K562 (cell line): ENCODE measurements around the gene WDR88. TPM values are rescaled to one million over a fixed set of nuclear protein-coding genes. Genes with fewer than 3 reads are reported as not detected.

Experiments used
- HIVEP1 ChIP-seq: fragments of 250-450 bp; sonication (Bioruptor Pico); IDR thresholded peaks from 2 replicates; pipeline ENCODE4 v1.4.0; 2020; ENCODE audit warnings: mild to moderate bottlenecking
- MIER1 ChIP-seq: fragments of 450-650 bp; IDR thresholded peaks from 2 replicates; pipeline ENCODE4 v1.6.1; 2016; ENCODE audit warnings: antibody characterized with exemption, mild to moderate bottlenecking, low read depth
- NCOA1 ChIP-seq: fragments of 450-650 bp; IDR thresholded peaks from 2 replicates; pipeline ENCODE4 v1.6.1; 2016; ENCODE audit warnings: low read depth
- SMARCE1 ChIP-seq: fragments of 450-650 bp; IDR thresholded peaks from 2 replicates; pipeline ENCODE4 v1.7.1; 2016; ENCODE audit warnings: mild to moderate bottlenecking
- U2AF1 ChIP-seq: fragments of 200-400 bp; formaldehyde crosslinking; optimal IDR thresholded peaks from 2 replicates; pipeline ENCODE3; 2017; ENCODE audit warnings: mild to moderate bottlenecking, low read depth, low read length, moderate library complexity
- ZNF197 ChIP-seq: fragments of 200-800 bp; sonication (Bioruptor generic); IDR thresholded peaks from 2 replicates; pipeline ENCODE4 v1.6.1; 2016; ENCODE audit warnings: low read depth, missing genetic modification characterization, missing compliant biosample characterization
- ZNF696 ChIP-seq: fragments of 250-450 bp; sonication (Bioruptor Pico); conservative IDR thresholded peaks from 2 replicates; pipeline ENCODE4 v1.4.0; 2020; ENCODE audit warnings: mild to moderate bottlenecking, moderate library complexity
- ZNF778 ChIP-seq: fragments of 450-650 bp; formaldehyde crosslinking; IDR thresholded peaks from 2 replicates; pipeline ENCODE4 v1.4.0; 2020; ENCODE audit warnings: mild to moderate bottlenecking, moderate library complexity
- polyA plus RNA-seq, 8 experiments: library from polyadenylated mRNA; depleted of rRNA in 4 of 8; stranded (reverse) in 5 of 8; unstranded in 3 of 8; fragments of >200 nt; fragmentation: Nextera tagmentation in 2 of 8; fragmentation: Illumina TruSeq in 1 of 8; extraction: Ambion mirVana in 2 of 8; extraction: Trizol in 1 of 8; gene quantifications; 2 replicates each; pipeline versions ENCODE4 v1.2.1 to v1.2.3, GENCODE V29; 2011 to 2014; ENCODE audit warnings: inconsistent platforms in 1 of 8, missing spikeins in 1 of 8
- total RNA-seq, 7 experiments: library from RNA; depleted of rRNA in 6 of 7; stranded (reverse); fragments of >200 nt in 6 of 7; fragmentation: Illumina TruSeq in 2 of 7; extraction: Trizol in 2 of 7; gene quantifications; 2 replicates each; pipeline versions ENCODE4 v1.2.1 to v1.2.3, GENCODE V29; 2011 to 2021; ENCODE audit warnings: low replicate concordance in 1 of 7
- TF ChIP-seq, protein P1 (sequence below): fragments of 250-450 bp; sonication (Bioruptor Pico); IDR thresholded peaks from 2 replicates; pipeline ENCODE4 v1.4.0; 2020; ENCODE audit warnings: mild to moderate bottlenecking, moderate library complexity
- TF ChIP-seq, protein P2 (sequence below): fragments of 250-450 bp; sonication (Bioruptor Pico); IDR thresholded peaks from 2 replicates; pipeline ENCODE4 v1.9.0; 2021; ENCODE audit warnings: mild to moderate bottlenecking
- TF ChIP-seq, protein P3 (sequence below): fragments of 450-650 bp; conservative IDR thresholded peaks from 2 replicates; pipeline ENCODE4 v1.6.1; 2016; ENCODE audit warnings: missing genetic modification characterization, low read depth, mild to moderate bottlenecking, missing compliant biosample characterization, moderate library complexity
- TF ChIP-seq, protein P4 (sequence below): fragments of 450-650 bp; formaldehyde crosslinking; conservative IDR thresholded peaks from 2 replicates; pipeline ENCODE4 v1.4.0; 2022; ENCODE audit warnings: mild to moderate bottlenecking, missing genetic modification characterization
- TF ChIP-seq, protein P5 (sequence below): fragments of 250-450 bp; sonication (Bioruptor Pico); IDR thresholded peaks from 2 replicates; pipeline ENCODE4 v1.4.0; 2020; ENCODE audit warnings: mild to moderate bottlenecking

The WDR88 gene
- total and polyA plus RNA-seq, 9 of the 15 experiments (the other 6 are each of a cell fraction or from before 2014, with no cell fraction given) = 0.03 to 0.04 TPM; not detected in 7

DNA sequence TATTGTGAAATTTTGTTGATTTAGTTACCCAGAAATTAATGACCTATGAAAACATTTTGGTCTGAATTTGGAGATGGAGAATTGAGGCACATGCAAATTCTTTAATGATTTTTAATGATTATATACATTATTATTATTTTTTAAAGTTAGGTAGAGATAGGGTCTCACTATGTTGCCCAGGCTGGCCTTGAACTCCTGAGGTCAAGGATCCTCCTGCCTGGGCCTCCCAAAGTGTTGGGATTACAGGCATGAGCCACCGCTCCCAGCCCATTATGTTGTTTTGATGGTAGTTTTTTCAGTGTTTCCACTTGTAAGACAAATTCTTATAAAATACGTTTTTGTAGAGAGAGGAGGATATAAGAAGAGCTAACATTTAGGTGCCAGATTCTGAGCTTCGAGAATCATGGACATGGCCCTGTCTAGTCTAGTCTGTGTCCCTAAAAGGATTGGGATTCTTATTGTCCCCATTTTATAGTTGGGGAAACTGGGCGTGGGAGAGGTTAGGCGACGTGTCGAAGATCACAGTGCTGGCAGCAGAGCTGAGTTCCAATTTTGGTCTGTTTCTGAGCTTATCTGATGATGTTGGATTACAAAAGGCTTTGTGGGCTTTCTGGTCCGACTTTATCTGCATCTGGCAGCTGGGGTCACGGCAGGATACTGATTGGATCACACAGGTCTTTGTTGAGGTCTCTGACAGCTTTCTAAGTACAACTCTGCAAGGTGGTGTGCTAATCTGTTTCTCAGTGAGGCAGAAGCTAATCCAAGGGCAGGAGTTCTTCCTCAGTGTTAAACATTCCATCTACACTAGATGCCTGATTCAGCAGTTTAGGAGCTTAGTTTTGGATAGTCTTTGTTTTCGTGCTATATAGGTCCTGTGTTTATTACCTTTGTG is 7.5 kb upstream of the WDR88 start (continued):
- TF ChIP-seq, protein P1, sequence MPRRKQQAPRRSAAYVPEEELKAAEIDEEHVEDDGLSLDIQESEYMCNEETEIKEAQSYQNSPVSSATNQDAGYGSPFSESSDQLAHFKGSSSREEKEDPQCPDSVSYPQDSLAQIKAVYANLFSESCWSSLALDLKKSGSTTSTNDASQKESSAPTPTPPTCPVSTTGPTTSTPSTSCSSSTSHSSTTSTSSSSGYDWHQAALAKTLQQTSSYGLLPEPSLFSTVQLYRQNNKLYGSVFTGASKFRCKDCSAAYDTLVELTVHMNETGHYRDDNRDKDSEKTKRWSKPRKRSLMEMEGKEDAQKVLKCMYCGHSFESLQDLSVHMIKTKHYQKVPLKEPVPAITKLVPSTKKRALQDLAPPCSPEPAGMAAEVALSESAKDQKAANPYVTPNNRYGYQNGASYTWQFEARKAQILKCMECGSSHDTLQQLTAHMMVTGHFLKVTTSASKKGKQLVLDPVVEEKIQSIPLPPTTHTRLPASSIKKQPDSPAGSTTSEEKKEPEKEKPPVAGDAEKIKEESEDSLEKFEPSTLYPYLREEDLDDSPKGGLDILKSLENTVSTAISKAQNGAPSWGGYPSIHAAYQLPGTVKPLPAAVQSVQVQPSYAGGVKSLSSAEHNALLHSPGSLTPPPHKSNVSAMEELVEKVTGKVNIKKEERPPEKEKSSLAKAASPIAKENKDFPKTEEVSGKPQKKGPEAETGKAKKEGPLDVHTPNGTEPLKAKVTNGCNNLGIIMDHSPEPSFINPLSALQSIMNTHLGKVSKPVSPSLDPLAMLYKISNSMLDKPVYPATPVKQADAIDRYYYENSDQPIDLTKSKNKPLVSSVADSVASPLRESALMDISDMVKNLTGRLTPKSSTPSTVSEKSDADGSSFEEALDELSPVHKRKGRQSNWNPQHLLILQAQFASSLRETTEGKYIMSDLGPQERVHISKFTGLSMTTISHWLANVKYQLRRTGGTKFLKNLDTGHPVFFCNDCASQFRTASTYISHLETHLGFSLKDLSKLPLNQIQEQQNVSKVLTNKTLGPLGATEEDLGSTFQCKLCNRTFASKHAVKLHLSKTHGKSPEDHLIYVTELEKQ (CRISPR knock-in tag) = no peak
- TF ChIP-seq ZNF197 (CRISPR knock-in tag) = 0 out of 2 replicates have a peak, but pooled peaks have one; percentile 64
- no peak for TF ChIP-seq U2AF1
- TF ChIP-seq, protein P2, sequence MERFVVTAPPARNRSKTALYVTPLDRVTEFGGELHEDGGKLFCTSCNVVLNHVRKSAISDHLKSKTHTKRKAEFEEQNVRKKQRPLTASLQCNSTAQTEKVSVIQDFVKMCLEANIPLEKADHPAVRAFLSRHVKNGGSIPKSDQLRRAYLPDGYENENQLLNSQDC (CRISPR knock-in tag) = 0 out of 2 replicates have a peak, but pooled peaks have one; percentile 4
- no peak for TF ChIP-seq ZNF696 (CRISPR knock-in tag)
- TF ChIP-seq, protein P3, sequence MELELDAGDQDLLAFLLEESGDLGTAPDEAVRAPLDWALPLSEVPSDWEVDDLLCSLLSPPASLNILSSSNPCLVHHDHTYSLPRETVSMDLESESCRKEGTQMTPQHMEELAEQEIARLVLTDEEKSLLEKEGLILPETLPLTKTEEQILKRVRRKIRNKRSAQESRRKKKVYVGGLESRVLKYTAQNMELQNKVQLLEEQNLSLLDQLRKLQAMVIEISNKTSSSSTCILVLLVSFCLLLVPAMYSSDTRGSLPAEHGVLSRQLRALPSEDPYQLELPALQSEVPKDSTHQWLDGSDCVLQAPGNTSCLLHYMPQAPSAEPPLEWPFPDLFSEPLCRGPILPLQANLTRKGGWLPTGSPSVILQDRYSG (tag) = no peak; the same call in 1 of the 2 replicates
- TF ChIP-seq MIER1 = no peak
- TF ChIP-seq HIVEP1 (CRISPR knock-in tag) = no peak
- TF ChIP-seq SMARCE1 = peak; percentile 98
- TF ChIP-seq ZNF778 = no peak
- TF ChIP-seq NCOA1 = peak; percentile 94
- TF ChIP-seq, protein P4, sequence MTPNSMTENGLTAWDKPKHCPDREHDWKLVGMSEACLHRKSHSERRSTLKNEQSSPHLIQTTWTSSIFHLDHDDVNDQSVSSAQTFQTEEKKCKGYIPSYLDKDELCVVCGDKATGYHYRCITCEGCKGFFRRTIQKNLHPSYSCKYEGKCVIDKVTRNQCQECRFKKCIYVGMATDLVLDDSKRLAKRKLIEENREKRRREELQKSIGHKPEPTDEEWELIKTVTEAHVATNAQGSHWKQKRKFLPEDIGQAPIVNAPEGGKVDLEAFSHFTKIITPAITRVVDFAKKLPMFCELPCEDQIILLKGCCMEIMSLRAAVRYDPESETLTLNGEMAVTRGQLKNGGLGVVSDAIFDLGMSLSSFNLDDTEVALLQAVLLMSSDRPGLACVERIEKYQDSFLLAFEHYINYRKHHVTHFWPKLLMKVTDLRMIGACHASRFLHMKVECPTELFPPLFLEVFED (CRISPR knock-in tag) = no peak
- TF ChIP-seq, protein P5, sequence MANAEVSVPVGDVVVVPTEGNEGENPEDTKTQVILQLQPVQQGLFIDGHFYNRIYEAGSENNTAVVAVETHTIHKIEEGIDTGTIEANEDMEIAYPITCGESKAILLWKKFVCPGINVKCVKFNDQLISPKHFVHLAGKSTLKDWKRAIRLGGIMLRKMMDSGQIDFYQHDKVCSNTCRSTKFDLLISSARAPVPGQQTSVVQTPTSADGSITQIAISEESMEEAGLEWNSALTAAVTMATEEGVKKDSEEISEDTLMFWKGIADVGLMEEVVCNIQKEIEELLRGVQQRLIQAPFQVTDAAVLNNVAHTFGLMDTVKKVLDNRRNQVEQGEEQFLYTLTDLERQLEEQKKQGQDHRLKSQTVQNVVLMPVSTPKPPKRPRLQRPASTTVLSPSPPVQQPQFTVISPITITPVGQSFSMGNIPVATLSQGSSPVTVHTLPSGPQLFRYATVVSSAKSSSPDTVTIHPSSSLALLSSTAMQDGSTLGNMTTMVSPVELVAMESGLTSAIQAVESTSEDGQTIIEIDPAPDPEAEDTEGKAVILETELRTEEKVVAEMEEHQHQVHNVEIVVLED (CRISPR knock-in tag) = no peak
